Mesodermal cell (in vitro differentiated cells): ENCODE results near the gene SLC25A48.

Experiments
- H3K27ac ChIP-seq: 2 replicates; pipeline ENCODE4 v1.7.0; 2013; ENCODE audit warnings: mild to moderate bottlenecking, low read depth, low read length, moderate library complexity; ENCODE audit not compliant: severe bottlenecking
- H3K36me3 ChIP-seq: 2 replicates; pipeline ENCODE4 v1.7.1; 2013; ENCODE audit warnings: mild to moderate bottlenecking, low read length, moderate library complexity; ENCODE audit not compliant: control insufficient read depth, insufficient read depth
- H3K4me1 ChIP-seq: one replicate; pipeline ENCODE4 v1.7.1; 2013; ENCODE audit warnings: mild to moderate bottlenecking, low read length; ENCODE audit not compliant: insufficient read depth, control insufficient read depth, poor library complexity, severe bottlenecking
- H3K4me3 ChIP-seq: 2 replicates; pipeline ENCODE4 v1.7.0; 2013; ENCODE audit warnings: low read length, control low read depth, mild to moderate bottlenecking; ENCODE audit not compliant: insufficient read depth, poor library complexity, severe bottlenecking; ENCODE audit errors: extremely low read depth
- H3K9me3 ChIP-seq: 2 replicates; pipeline ENCODE4 v1.7.1; 2013; ENCODE audit warnings: mild to moderate bottlenecking, low read length, moderate library complexity; ENCODE audit not compliant: control insufficient read depth
- WGBS, 2 experiments: methylation state at CpG; one replicate each; pipeline ENCODE4 v1.1.5; 2013; ENCODE audit warnings: missing lambda C conversion rate in 2 of 2; ENCODE audit not compliant: insufficient coverage in 2 of 2; 5-methylcytosine and 5-hydroxymethylcytosine counted together

SLC25A48 gene

GRCh38 chr5:135873831-135874230 is 39.4 kb downstream of the SLC25A48 start:
- Histone ChIP-seq H3K4me3 (no peak overlapping the region), H3K4me1 (peaks cover 8% of the 10 kb centered on the region), H3K36me3 (no peaks in the 10 kb centered on the region), H3K27ac (no peak overlapping the region), H3K9me3 (no peaks in the 10 kb centered on the region)
- 90 to 100% methylated on average over 2 to 5 of the region's 5 CpGs for WGBS, 2 experiments

- Histone ChIP-seq H3K9me3 (no peaks in the 10 kb centered on the region), H3K27ac (no peak overlapping the region), H3K4me3 (no peak overlapping the region), H3K4me1 (peaks cover 8% of the 10 kb centered on the region), H3K36me3 (no peaks in the 10 kb centered on the region)
- WGBS, 2 experiments: 91 to 100% methylated on average over 1 to 3 of the region's 3 CpGs
Measured at GRCh38 chr5:135874461-135874860, 40.0 kb downstream of the SLC25A48 start.

GRCh38 chr5:135875567-135875966 is 41.1 kb downstream of the SLC25A48 start:
- Histone ChIP-seq H3K4me1 (peaks cover 9% of the 10 kb centered on the region), H3K4me3 (no peak overlapping the region), H3K9me3 (no peaks in the 10 kb centered on the region), H3K36me3 (no peaks in the 10 kb centered on the region), H3K27ac (no peak overlapping the region)
- 100% methylated on average over 2 of the region's 3 CpGs for WGBS, 2 experiments

GRCh38 chr5:135876146-135876545 is 41.7 kb downstream of the SLC25A48 start:
- H3K36me3 ChIP-seq: no peaks in the 10 kb centered on the region
- no peak overlapping the region for H3K4me3 ChIP-seq
- no peak overlapping the region for H3K27ac ChIP-seq
- no peaks in the 10 kb centered on the region for H3K9me3 ChIP-seq
- peaks cover 13% of the 10 kb centered on the region for H3K4me1 ChIP-seq
- 100% methylated on average over 3 of the region's 5 CpGs; no CpG with 5 or more reads in 1 of the 2 experiments for WGBS, 2 experiments

- Histone ChIP-seq H3K9me3 (no peaks in the 10 kb centered on the region), H3K36me3 (no peaks in the 10 kb centered on the region), H3K4me3 (no peak overlapping the region), H3K4me1 (peaks cover 13% of the 10 kb centered on the region), H3K27ac (peak overlapping the region; percentile 10)
- WGBS, 2 experiments: 73 to 84% methylated on average over 2 to 3 of the region's 6 CpGs
Measured at GRCh38 chr5:135877570-135878155, 43.2 kb downstream of the SLC25A48 start.

GRCh38 chr5:135878156-135878620 is 43.7 kb downstream of the SLC25A48 start:
- peaks cover 13% of the 10 kb centered on the region for H3K4me1 ChIP-seq
- H3K9me3 ChIP-seq: no peaks in the 10 kb centered on the region
- no peaks in the 10 kb centered on the region for H3K36me3 ChIP-seq
- H3K27ac ChIP-seq: peak overlapping the region; percentile 10
- no peak overlapping the region for H3K4me3 ChIP-seq
- 70 to 89% methylated on average over 3 to 4 of the region's 4 CpGs for WGBS, 2 experiments

GRCh38 chr5:135879591-135879990 is 45.1 kb downstream of the SLC25A48 start:
- Histone ChIP-seq H3K27ac (no peak overlapping the region), H3K9me3 (no peaks in the 10 kb centered on the region), H3K36me3 (no peaks in the 10 kb centered on the region), H3K4me3 (no peak overlapping the region), H3K4me1 (peaks cover 13% of the 10 kb centered on the region)
- 80 to 96% methylated on average over 2 to 3 of the region's 3 CpGs for WGBS, 2 experiments

GRCh38 chr5:135880278-135880677 is 45.8 kb downstream of the SLC25A48 start:
- Histone ChIP-seq H3K9me3 (no peaks in the 10 kb centered on the region), H3K36me3 (no peaks in the 10 kb centered on the region), H3K27ac (no peak overlapping the region), H3K4me3 (no peak overlapping the region), H3K4me1 (peaks cover 13% of the 10 kb centered on the region)
- 64 to 69% methylated on average over 3 of the region's 3 CpGs for WGBS, 2 experiments

- Histone ChIP-seq H3K27ac (no peak overlapping the region), H3K9me3 (no peaks in the 10 kb centered on the region), H3K36me3 (no peaks in the 10 kb centered on the region), H3K4me1 (peaks cover 13% of the 10 kb centered on the region), H3K4me3 (no peak overlapping the region)
- 72 to 75% methylated on average over 5 to 6 of the region's 7 CpGs for WGBS, 2 experiments
Measured at GRCh38 chr5:135880801-135881200, 46.3 kb downstream of the SLC25A48 start.

GRCh38 chr5:135881244-135881643 is 46.8 kb downstream of the SLC25A48 start:
- Histone ChIP-seq H3K36me3 (no peaks in the 10 kb centered on the region), H3K4me1 (peaks cover 13% of the 10 kb centered on the region), H3K9me3 (no peaks in the 10 kb centered on the region), H3K4me3 (no peak overlapping the region), H3K27ac (no peak overlapping the region)
- WGBS, 2 experiments: 80 to 100% methylated on average over 2 to 4 of the region's 4 CpGs

- H3K36me3 ChIP-seq: no peaks in the 10 kb centered on the region
- no peak overlapping the region for H3K27ac ChIP-seq
- no peak overlapping the region for H3K4me3 ChIP-seq
- 75 to 85% methylated on average over 3 of the region's 3 CpGs for WGBS, 2 experiments
- peaks cover 13% of the 10 kb centered on the region for H3K4me1 ChIP-seq
- no peaks in the 10 kb centered on the region for H3K9me3 ChIP-seq
Measured at GRCh38 chr5:135881819-135882218, 47.4 kb downstream of the SLC25A48 start.
